Astrocyte of the spinal cord (primary cell): Measurements from ENCODE around the gene COQ8A.
A peak's percentile ranks its signal among the peaks of the same experiment; 100 is the strongest.

ENCODE experiments used
- DNase-seq: peaks from one replicate; pipeline ENCODE4 v3.0.0; 2011; ENCODE audit warnings: low read depth, low spot score
- H3K4me3 ChIP-seq: 2 replicates; pipeline ENCODE4 v1.5.1; 2011; ENCODE audit warnings: low read depth, mild to moderate bottlenecking, low read length, moderate library complexity
- CTCF ChIP-seq: IDR thresholded peaks from 2 replicates; pipeline ENCODE4 v1.5.1; 2012; ENCODE audit warnings: low read depth, mild to moderate bottlenecking, low read length, inconsistent platforms
- in situ Hi-C: cut with HindIII; loops from 2 replicates; pipeline ENCODE4 v1.10.0; 2017; ENCODE audit warnings: low sequenced_read_pairs

COQ8A gene

GRCh38 chr1:226973898-226974543 is 33.9 kb downstream of the COQ8A start:
- DNase-seq, result peak; percentile 29
- in situ Hi-C loops, result no loop called here
- TF ChIP-seq CTCF, result no peak
- no peak overlapping the region for H3K4me3 ChIP-seq

GRCh38 chr1:226974544-226975258 is 34.6 kb downstream of the COQ8A start:
- in situ Hi-C loops, result no loop called here
- H3K4me3 ChIP-seq, result no peak overlapping the region
- TF ChIP-seq CTCF, result no peak
- no peak for DNase-seq

GRCh38 chr1:226975259-226976250 is 35.5 kb downstream of the COQ8A start:
- in situ Hi-C loops, result no loop called here
- no peak for TF ChIP-seq CTCF
- H3K4me3 ChIP-seq, result no peak overlapping the region
- no peak for DNase-seq

- no peak for DNase-seq
- no peak for TF ChIP-seq CTCF
- in situ Hi-C loops, result no loop called here
- H3K4me3 ChIP-seq, result no peak overlapping the region
Observed at GRCh38 chr1:226976276-226976977, 36.3 kb downstream of the COQ8A start.

- H3K4me3 ChIP-seq, result no peak overlapping the region
- TF ChIP-seq CTCF, result no peak
- in situ Hi-C loops, result no loop called here
- no peak for DNase-seq
Observed at GRCh38 chr1:226976978-226977642, 37.0 kb downstream of the COQ8A start.
